Loucy (cell line): Measurements from ENCODE around the gene SNIP1.

Experiments used
- H2AFZ ChIP-seq: fragments of 200-600 bp; sonication (generic); 2 replicates; pipeline ENCODE4 v1.6.0; 2016; ENCODE audit warnings: antibody characterized with exemption, mild to moderate bottlenecking, low read length, moderate library complexity
- H3F3A ChIP-seq: fragments of 200-600 bp; 2 replicates; pipeline ENCODE4 v1.6.0; 2016; ENCODE audit warnings: antibody characterized with exemption, low read depth, mild to moderate bottlenecking
- H3K27me3 ChIP-seq: fragments of 200-600 bp; sonication (generic); 2 replicates; pipeline ENCODE4 v1.6.1; 2014; ENCODE audit warnings: low read length, mild to moderate bottlenecking; ENCODE audit not compliant: insufficient read depth, poor library complexity, severe bottlenecking
- H3K36me3 ChIP-seq: fragments of 200-600 bp; sonication (generic); 2 replicates; pipeline ENCODE4 v1.6.1; 2016; ENCODE audit warnings: low read length; ENCODE audit not compliant: insufficient read depth
- H3K4me1 ChIP-seq: fragments of 200-600 bp; sonication (generic); 2 replicates; pipeline ENCODE4 v1.5.1; 2014; ENCODE audit warnings: low read length, mild to moderate bottlenecking; ENCODE audit not compliant: insufficient read depth, poor library complexity, severe bottlenecking
- H3K4me2 ChIP-seq: fragments of 200-600 bp; sonication (generic); 2 replicates; pipeline ENCODE4 v1.6.0; 2014; ENCODE audit warnings: antibody characterized with exemption, low read length, low read depth, mild to moderate bottlenecking; ENCODE audit not compliant: poor library complexity, severe bottlenecking
- H3K4me3 ChIP-seq: fragments of 200-600 bp; sonication (generic); 2 replicates; pipeline ENCODE4 v1.5.1; 2014; ENCODE audit warnings: low read length, mild to moderate bottlenecking, mixed read lengths; ENCODE audit not compliant: poor library complexity, severe bottlenecking
- H3K79me2 ChIP-seq: fragments of 200-600 bp; sonication (generic); 2 replicates; pipeline ENCODE4 v1.6.1; 2014; ENCODE audit warnings: low read length; ENCODE audit not compliant: insufficient read depth
- H3K9ac ChIP-seq: fragments of 200-600 bp; sonication (generic); 2 replicates; pipeline ENCODE4 v1.6.0; 2014; ENCODE audit warnings: mild to moderate bottlenecking, low read depth, low read length, moderate library complexity; ENCODE audit not compliant: poor library complexity, severe bottlenecking
- H3K9me2 ChIP-seq: fragments of 200-600 bp; sonication (generic); replicated peaks from 2 replicates; pipeline ENCODE4 v1.6.1; 2016; ENCODE audit warnings: low read depth, low read length, mixed read lengths
- H3K9me3 ChIP-seq: fragments of 200-600 bp; sonication (generic); 2 replicates; pipeline ENCODE4 v1.6.1; 2014; ENCODE audit warnings: mild to moderate bottlenecking, antibody characterized with exemption, low read length, low read depth; ENCODE audit not compliant: insufficient read depth
- H4K20me1 ChIP-seq: fragments of 200-600 bp; sonication (generic); 2 replicates; pipeline ENCODE4 v1.6.0; 2014; ENCODE audit warnings: antibody characterized with exemption, low read length, mild to moderate bottlenecking; ENCODE audit not compliant: insufficient read depth, poor library complexity, severe bottlenecking
- EZH2phosphoT487 ChIP-seq: fragments of 200-600 bp; IDR thresholded peaks from 2 replicates; pipeline ENCODE4 v1.6.1; 2018; ENCODE audit warnings: antibody characterized with exemption, mild to moderate bottlenecking, moderate library complexity, borderline replicate concordance
- TF ChIP-seq, protein P1 (sequence below): fragments of 200-600 bp; sonication (generic); conservative IDR thresholded peaks from 2 replicates; pipeline ENCODE4 v1.5.1; 2014; ENCODE audit warnings: mild to moderate bottlenecking, antibody characterized with exemption, low read length

SNIP1 gene

DNA sequence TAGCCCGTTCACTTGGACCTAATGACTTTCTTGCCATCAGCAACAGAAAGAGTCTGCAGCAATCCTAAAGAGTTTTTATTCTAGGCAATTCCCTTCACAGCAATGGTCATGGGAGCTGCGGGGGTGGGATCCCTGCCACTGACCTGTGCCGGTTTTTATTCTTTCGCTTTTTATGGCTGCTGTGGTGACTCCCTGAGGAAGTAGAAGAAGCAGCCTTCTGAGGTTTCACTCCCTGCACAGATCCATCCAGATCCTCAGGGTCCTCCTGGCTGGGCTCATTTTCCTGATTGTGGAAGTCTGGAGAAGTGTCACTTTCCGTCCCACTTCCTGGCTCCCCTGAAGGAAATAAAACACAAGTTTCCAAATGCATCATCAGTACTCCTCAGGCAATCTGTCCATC lies 52.4 kb downstream of the SNIP1 start:
- no peak overlapping the region for H3K4me3 ChIP-seq
- no peaks in the 10 kb centered on the region for H3K9me2 ChIP-seq
- H3K9me3 ChIP-seq: no peaks in the 10 kb centered on the region
- no peak overlapping the region for H3K4me2 ChIP-seq
- H4K20me1 ChIP-seq: peaks cover 5% of the 10 kb centered on the region
- H3K9ac ChIP-seq: no peak overlapping the region
- H3K27me3 ChIP-seq: no peaks in the 10 kb centered on the region
- peaks cover 62% of the 10 kb centered on the region; the same call in 1 of the 2 replicates for H3K36me3 ChIP-seq
- no peak overlapping the region for H2AFZ ChIP-seq
- no peaks in the 10 kb centered on the region for H3K4me1 ChIP-seq
- H3F3A ChIP-seq: no peaks in the 10 kb centered on the region
- peaks cover 4% of the 10 kb centered on the region; the same call in 1 of the 2 replicates for H3K79me2 ChIP-seq
- no peak for TF ChIP-seq EZH2phosphoT487
- TF ChIP-seq, protein P1, sequence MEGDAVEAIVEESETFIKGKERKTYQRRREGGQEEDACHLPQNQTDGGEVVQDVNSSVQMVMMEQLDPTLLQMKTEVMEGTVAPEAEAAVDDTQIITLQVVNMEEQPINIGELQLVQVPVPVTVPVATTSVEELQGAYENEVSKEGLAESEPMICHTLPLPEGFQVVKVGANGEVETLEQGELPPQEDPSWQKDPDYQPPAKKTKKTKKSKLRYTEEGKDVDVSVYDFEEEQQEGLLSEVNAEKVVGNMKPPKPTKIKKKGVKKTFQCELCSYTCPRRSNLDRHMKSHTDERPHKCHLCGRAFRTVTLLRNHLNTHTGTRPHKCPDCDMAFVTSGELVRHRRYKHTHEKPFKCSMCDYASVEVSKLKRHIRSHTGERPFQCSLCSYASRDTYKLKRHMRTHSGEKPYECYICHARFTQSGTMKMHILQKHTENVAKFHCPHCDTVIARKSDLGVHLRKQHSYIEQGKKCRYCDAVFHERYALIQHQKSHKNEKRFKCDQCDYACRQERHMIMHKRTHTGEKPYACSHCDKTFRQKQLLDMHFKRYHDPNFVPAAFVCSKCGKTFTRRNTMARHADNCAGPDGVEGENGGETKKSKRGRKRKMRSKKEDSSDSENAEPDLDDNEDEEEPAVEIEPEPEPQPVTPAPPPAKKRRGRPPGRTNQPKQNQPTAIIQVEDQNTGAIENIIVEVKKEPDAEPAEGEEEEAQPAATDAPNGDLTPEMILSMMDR: no peak

DNA sequence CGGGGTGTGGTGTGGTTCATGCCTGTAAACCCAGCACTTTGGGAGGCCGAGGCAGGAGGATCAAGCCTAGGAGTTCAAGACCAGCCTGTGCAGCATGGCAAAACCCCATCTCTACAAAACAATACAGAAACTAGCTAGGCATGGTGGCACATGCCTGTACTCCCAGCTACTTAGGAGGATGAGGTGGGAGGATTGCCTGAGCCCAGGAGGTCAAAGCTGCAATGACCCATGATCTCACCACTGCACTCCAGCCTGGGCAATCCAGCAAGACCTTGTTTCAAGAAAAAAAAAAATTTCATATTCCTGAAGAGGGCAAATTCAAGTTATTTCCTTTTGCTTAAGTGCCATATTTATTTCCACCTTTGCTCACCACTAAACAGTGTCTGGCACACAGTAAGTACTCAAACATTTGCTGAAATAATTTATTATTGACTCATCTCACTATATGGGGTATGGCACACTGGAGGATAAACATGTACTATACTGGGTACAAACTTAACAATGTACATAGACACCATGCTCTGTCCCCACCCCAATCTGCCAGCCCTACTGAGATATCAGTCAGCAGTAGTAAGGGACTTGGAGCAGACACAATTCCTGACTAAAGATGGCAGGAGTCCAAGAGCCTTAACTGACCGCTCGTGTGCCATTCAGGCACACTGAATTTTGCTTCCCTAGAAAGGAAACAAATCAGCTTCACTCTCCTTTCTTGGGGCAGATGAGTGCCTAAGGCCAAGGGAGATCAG lies 55.0 kb downstream of the SNIP1 start:
- Histone ChIP-seq H3F3A (no peaks in the 10 kb centered on the region), H3K4me3 (no peak overlapping the region), H3K36me3 (peaks cover 48% of the 10 kb centered on the region; the same call in 1 of the 2 replicates), H3K4me2 (no peak overlapping the region), H3K9me3 (no peaks in the 10 kb centered on the region), H3K79me2 (peaks cover 4% of the 10 kb centered on the region; the same call in 1 of the 2 replicates), H2AFZ (no peak overlapping the region), H3K9me2 (no peaks in the 10 kb centered on the region), H3K9ac (no peak overlapping the region), H3K4me1 (peaks cover 3% of the 10 kb centered on the region), H3K27me3 (no peaks in the 10 kb centered on the region), H4K20me1 (peaks cover 5% of the 10 kb centered on the region)
- TF ChIP-seq, protein P1: no peak
- TF ChIP-seq EZH2phosphoT487: no peak

- peaks cover 5% of the 10 kb centered on the region for H4K20me1 ChIP-seq
Measured at GRCh38 chr1:37497832-37498231, 56.3 kb downstream of the SNIP1 start.

More at GRCh38 chr1:37497832-37498231, 56.3 kb downstream of the SNIP1 start:
- H3K4me2 ChIP-seq: no peak overlapping the region
- H3K4me3 ChIP-seq: no peak overlapping the region
- H3F3A ChIP-seq: no peaks in the 10 kb centered on the region
- H3K4me1 ChIP-seq: peaks cover 3% of the 10 kb centered on the region
- no peaks in the 10 kb centered on the region; the same call in 1 of the 2 replicates for H3K79me2 ChIP-seq
- no peaks in the 10 kb centered on the region for H3K27me3 ChIP-seq
- H3K36me3 ChIP-seq: peaks cover 55% of the 10 kb centered on the region; the same call in 1 of the 2 replicates
- no peaks in the 10 kb centered on the region for H3K9me3 ChIP-seq
- H3K9me2 ChIP-seq: no peaks in the 10 kb centered on the region
- TF ChIP-seq, protein P1: no peak
- no peak for TF ChIP-seq EZH2phosphoT487
- H3K9ac ChIP-seq: no peak overlapping the region
- H2AFZ ChIP-seq: no peak overlapping the region
